SK-N-MC (cell line): ENCODE data around the gene SH3BP5L.
A peak's percentile ranks its signal among the peaks of the same experiment; 100 is the strongest.
"Not testable (repeated sequence)": the region's sequence is repeated elsewhere in the genome, so short reads cannot be mapped to it uniquely, and the experiment has no call there.

Experiments
- DNase-seq: peaks from one replicate; pipeline ENCODE4 v3.0.0-alpha.2; 2011; ENCODE audit warnings: low read depth, low spot score
- H3K27ac ChIP-seq: fragments of 200-600 bp; sonication (generic); 2 replicates; pipeline ENCODE4 v1.5.1; 2016; ENCODE audit warnings: mixed run types
- H3K36me3 ChIP-seq: fragments of 200-600 bp; sonication (generic); 2 replicates; pipeline ENCODE4 v1.6.1; 2017; ENCODE audit warnings: antibody characterized with exemption, low read length, mixed read lengths; ENCODE audit not compliant: insufficient read depth
- H3K4me3 ChIP-seq: fragments of 200-600 bp; sonication (generic); 2 replicates; pipeline ENCODE4 v1.5.1; 2016
- H3K9ac ChIP-seq: fragments of 200-600 bp; sonication (generic); 2 replicates; pipeline ENCODE4 v1.8.0; 2017; ENCODE audit warnings: mixed run types, mixed read lengths; ENCODE audit not compliant: insufficient read length
- H3K9me3 ChIP-seq: fragments of 200-600 bp; sonication (generic); 2 replicates; pipeline ENCODE4 v1.6.1; 2017; ENCODE audit warnings: low read depth, mild to moderate bottlenecking, antibody characterized with exemption, low read length, moderate library complexity, mixed read lengths
- EZH2 ChIP-seq: fragments of 200-600 bp; sonication (generic); IDR thresholded peaks from one replicate; pipeline ENCODE4 v1.6.1; 2017; ENCODE audit warnings: antibody characterized with exemption
- FOXP2 ChIP-seq: optimal IDR thresholded peaks from 2 replicates; pipeline ENCODE3; 2011; ENCODE audit warnings: mild to moderate bottlenecking, moderate library complexity; ENCODE audit not compliant: insufficient read depth; ENCODE audit errors: extremely low read length, control extremely low read depth
- POLR2AphosphoS5 ChIP-seq: IDR thresholded peaks from 2 replicates; pipeline ENCODE4 v1.6.1; 2012; ENCODE audit warnings: mild to moderate bottlenecking, low read depth, low read length, borderline replicate concordance

Gene SH3BP5L

GRCh38 chr1:248810000-248810726, 15.6 kb downstream of the SH3BP5L start:
- H3K36me3 ChIP-seq = peaks cover 24% of the 10 kb centered on the region

GRCh38 chr1:248808876-248809275, 16.8 kb downstream of the SH3BP5L start:
- H3K9me3 ChIP-seq = no peaks in the 10 kb centered on the region
- no peak for TF ChIP-seq POLR2AphosphoS5
- TF ChIP-seq FOXP2 = no peak
- TF ChIP-seq EZH2 = no peak
- no peak overlapping the region for H3K9ac ChIP-seq
- no peak for DNase-seq
- peaks cover 13% of the 10 kb centered on the region for H3K36me3 ChIP-seq
- H3K4me3 ChIP-seq = no peak overlapping the region
- H3K27ac ChIP-seq = no peak overlapping the region

More at GRCh38 chr1:248810000-248810726, 15.6 kb downstream of the SH3BP5L start:
- DNase-seq = no peak
- Histone ChIP-seq H3K9me3 (no peaks in the 10 kb centered on the region), H3K27ac (no peak overlapping the region), H3K9ac (no peak overlapping the region), H3K4me3 (no peak overlapping the region)
- no peak for TF ChIP-seq POLR2AphosphoS5
- TF ChIP-seq EZH2 = no peak
- TF ChIP-seq FOXP2 = no peak

- no peak overlapping the region for H3K27ac ChIP-seq
- TF ChIP-seq EZH2 = no peak
- no peak for TF ChIP-seq FOXP2
- no peak for TF ChIP-seq POLR2AphosphoS5
- no peak overlapping the region for H3K4me3 ChIP-seq
- DNase-seq = peak; percentile 8
- no peaks in the 10 kb centered on the region for H3K9me3 ChIP-seq
- no peaks in the 10 kb centered on the region; the same call in 1 of the 2 replicates for H3K36me3 ChIP-seq
- H3K9ac ChIP-seq = no peak overlapping the region
Observed at GRCh38 chr1:248807067-248807737, 18.5 kb downstream of the SH3BP5L start.

- H3K9ac ChIP-seq = no peak overlapping the region
- no peaks in the 10 kb centered on the region for H3K9me3 ChIP-seq
- no peak for TF ChIP-seq FOXP2
- no peak for TF ChIP-seq POLR2AphosphoS5
- no peak for TF ChIP-seq EZH2
- DNase-seq = no peak
- H3K36me3 ChIP-seq = no peaks in the 10 kb centered on the region
- H3K27ac ChIP-seq = no peak overlapping the region
- H3K4me3 ChIP-seq = no peak overlapping the region
Observed at GRCh38 chr1:248805876-248806275, 19.8 kb downstream of the SH3BP5L start.

GRCh38 chr1:248804771-248805681, 20.7 kb downstream of the SH3BP5L start:
- Histone ChIP-seq H3K9me3 (no peaks in the 10 kb centered on the region), H3K4me3 (no peak overlapping the region), H3K36me3 (no peaks in the 10 kb centered on the region), H3K27ac (no peak overlapping the region), H3K9ac (no peak overlapping the region)
- DNase-seq = no peak
- TF ChIP-seq POLR2AphosphoS5 (no peak), EZH2 (no peak), FOXP2 (no peak)

- H3K27ac ChIP-seq, H3K9me3 ChIP-seq, DNase-seq, H3K4me3 ChIP-seq, H3K36me3 ChIP-seq, H3K9ac ChIP-seq: not testable (repeated sequence)
Observed at GRCh38 chr1:248803501-248803900, 22.2 kb downstream of the SH3BP5L start.

GRCh38 chr1:248802454-248802853, 23.3 kb downstream of the SH3BP5L start:
- no peak overlapping the region for H3K27ac ChIP-seq
- H3K36me3 ChIP-seq = no peaks in the 10 kb centered on the region
- TF ChIP-seq FOXP2 (no peak), EZH2 (no peak), POLR2AphosphoS5 (no peak)
- no peak overlapping the region for H3K4me3 ChIP-seq
- no peak overlapping the region for H3K9ac ChIP-seq
- no peak for DNase-seq
- no peaks in the 10 kb centered on the region for H3K9me3 ChIP-seq

GRCh38 chr1:248800459-248800858, 25.3 kb downstream of the SH3BP5L start:
- H3K36me3 ChIP-seq = no peaks in the 10 kb centered on the region
- TF ChIP-seq POLR2AphosphoS5 = no peak
- no peak for TF ChIP-seq EZH2
- no peak for TF ChIP-seq FOXP2
- no peaks in the 10 kb centered on the region for H3K9me3 ChIP-seq
- no peak overlapping the region for H3K4me3 ChIP-seq
- H3K9ac ChIP-seq = no peak overlapping the region
- no peak for DNase-seq
- no peak overlapping the region for H3K27ac ChIP-seq
